Testis (tissue), 2 donors: ENCODE data around the gene PSMB7.

Experiments
- CTCF ChIP-seq, 3 experiments: fragments of 450-650 bp in 2 of 3; fragments of 200-600 bp in 1 of 3; sonication (generic) in 1 of 3; IDR thresholded peaks; one replicate each; pipeline ENCODE4 v1.5.1; 2016 to 2019; ENCODE audit warnings: antibody characterized with exemption in 3 of 3, mild to moderate bottlenecking in 2 of 3, moderate library complexity in 1 of 3
- POLR2A ChIP-seq: fragments of 450-650 bp; IDR thresholded peaks from one replicate; pipeline ENCODE4 v1.6.1; 2017; ENCODE audit warnings: antibody characterized with exemption, mild to moderate bottlenecking, moderate library complexity

- TF ChIP-seq POLR2A (no peak), CTCF (IDR thresholded peaks at IDR 0.05) (no peak)
These were observed 89.4 kb downstream of the PSMB7 start for GRCh38 chr9:124325816-124326215.
